GM23248 (cell line): ENCODE data around the gene RAB8A. TPM values are rescaled to one million over a fixed set of nuclear protein-coding genes. Genes with fewer than 3 reads are reported as not detected.
"Not testable (repeated sequence)": the region's sequence is repeated elsewhere in the genome, so short reads cannot be mapped to it uniquely, and the experiment has no call there.

Experiments
- DNase-seq: peaks from one replicate; pipeline ENCODE4 v3.0.0-alpha.2; 2015
- H2AFZ ChIP-seq: fragments of 200-600 bp; sonication (generic); 2 replicates; pipeline ENCODE4 v1.6.1; 2016; ENCODE audit warnings: antibody characterized with exemption
- H3F3A ChIP-seq: fragments of 200-600 bp; sonication (generic); 2 replicates; pipeline ENCODE4 v1.6.1; 2016; ENCODE audit warnings: mild to moderate bottlenecking, antibody characterized with exemption, mixed run types; ENCODE audit not compliant: insufficient read depth
- H3K27ac ChIP-seq: fragments of 200-600 bp; sonication (generic); 2 replicates; pipeline ENCODE4 v1.5.1; 2016; ENCODE audit warnings: mild to moderate bottlenecking
- H3K27me3 ChIP-seq: fragments of 200-600 bp; sonication (generic); replicated peaks from 2 replicates; pipeline ENCODE4 v1.6.1; 2016; ENCODE audit warnings: mild to moderate bottlenecking; ENCODE audit not compliant: insufficient read depth
- H3K36me3 ChIP-seq: fragments of 200-600 bp; sonication (generic); 2 replicates; pipeline ENCODE4 v1.6.1; 2016; ENCODE audit warnings: low read depth, mild to moderate bottlenecking
- H3K4me1 ChIP-seq: fragments of 200-600 bp; sonication (generic); 2 replicates; pipeline ENCODE4 v1.6.1; 2016; ENCODE audit warnings: mild to moderate bottlenecking; ENCODE audit not compliant: insufficient read depth
- H3K4me2 ChIP-seq: fragments of 200-600 bp; sonication (generic); one replicate; pipeline ENCODE4 v1.6.1; 2016; ENCODE audit warnings: mild to moderate bottlenecking; ENCODE audit not compliant: unreplicated experiment
- H3K4me3 ChIP-seq: fragments of 200-600 bp; sonication (generic); 2 replicates; pipeline ENCODE4 v1.5.1; 2016; ENCODE audit warnings: mild to moderate bottlenecking
- H3K79me2 ChIP-seq: fragments of 200-600 bp; sonication (generic); 2 replicates; pipeline ENCODE4 v1.6.1; 2016; ENCODE audit warnings: mild to moderate bottlenecking; ENCODE audit not compliant: insufficient read depth
- H3K9ac ChIP-seq: fragments of 200-600 bp; sonication (generic); 2 replicates; pipeline ENCODE4 v1.6.1; 2016; ENCODE audit warnings: mild to moderate bottlenecking
- H3K9me2 ChIP-seq: fragments of 200-600 bp; sonication (generic); 2 replicates; pipeline ENCODE4 v1.6.1; 2016; ENCODE audit warnings: mixed run types, mild to moderate bottlenecking, moderate library complexity; ENCODE audit not compliant: insufficient read depth
- H3K9me3 ChIP-seq: fragments of 200-600 bp; sonication (generic); one replicate; pipeline ENCODE4 v1.6.1; 2017; ENCODE audit warnings: low read depth
- H4K20me1 ChIP-seq: fragments of 200-600 bp; sonication (generic); 2 replicates; pipeline ENCODE4 v1.6.0; 2016; ENCODE audit not compliant: insufficient read depth
- EZH2 ChIP-seq: fragments of 200-600 bp; sonication (generic); IDR thresholded peaks from 2 replicates; pipeline ENCODE4 v1.6.1; 2018; ENCODE audit warnings: antibody characterized with exemption, mild to moderate bottlenecking; ENCODE audit not compliant: insufficient read depth, poor library complexity, severe bottlenecking
- EZH2phosphoT487 ChIP-seq: fragments of 200-600 bp; sonication (generic); IDR thresholded peaks from 2 replicates; pipeline ENCODE4 v1.6.1; 2018; ENCODE audit warnings: antibody characterized with exemption, moderate library complexity, mild to moderate bottlenecking, low read depth; ENCODE audit not compliant: insufficient read depth
- WGBS, 2 experiments: methylation state at CpG; one replicate each; pipeline ENCODE4 v1.1.6; 2015 to 2017; ENCODE audit warnings: low lambda C conversion rate in 2 of 2, low coverage in 1 of 2; ENCODE audit errors: missing lambda C conversion rate in 2 of 2; 5-methylcytosine and 5-hydroxymethylcytosine counted together
- in situ Hi-C: fragments of 300-500 bp; cut with MboI; formaldehyde crosslinking; loops from 2 replicates; pipeline ENCODE4 v1.15.0; 2020
- polyA plus RNA-seq: library from polyadenylated mRNA; unstranded; fragments of >200 nt; fragmentation: Nextera tagmentation; extraction: Ambion mirVana; gene quantifications from 2 replicates; pipeline ENCODE4 v1.2.1, GENCODE V29; 2016
- total RNA-seq: library from RNA; depleted of rRNA; stranded (reverse); fragments of >200 nt; shearing (Covaris generic); gene quantifications from 2 replicates; pipeline ENCODE4 v1.2.3, GENCODE V29; 2014

The RAB8A gene
- total and polyA plus RNA-seq, 2 experiments from 2014 or later, result 42.6 to 112 TPM

GRCh38 chr19:16098821-16099220 lies 12.9 kb upstream of the RAB8A start:
- 88 to 91% methylated on average over 6 of the region's 6 CpGs for WGBS, 2 experiments
- TF ChIP-seq EZH2phosphoT487 (no peak), EZH2 (no peak)
- H3K4me3 ChIP-seq, result no peak overlapping the region
- H3K9ac ChIP-seq, result no peak overlapping the region
- peaks cover 8% of the 10 kb centered on the region; the same call in 1 of the 2 replicates for H4K20me1 ChIP-seq
- DNase-seq, result no peak
- peaks cover 47% of the 10 kb centered on the region for H3K79me2 ChIP-seq
- no peak overlapping the region for H3K4me2 ChIP-seq
- H3K27ac ChIP-seq, result 0 out of 2 replicates have a peak overlapping the region, but pooled peaks have one; percentile 24
- H3K27me3 ChIP-seq, result no peaks in the 10 kb centered on the region
- H3K36me3 ChIP-seq, result peaks cover 97% of the 10 kb centered on the region
- H3F3A ChIP-seq, result peaks cover 95% of the 10 kb centered on the region
- 0 out of 2 replicates have a peak, but pooled peaks cover 5% of the 10 kb centered on the region for H3K4me1 ChIP-seq
- H3K9me3 ChIP-seq, result no peaks in the 10 kb centered on the region
- in situ Hi-C loops, result no loop called here
- H2AFZ ChIP-seq, result no peak overlapping the region
- H3K9me2 ChIP-seq, result no peaks in the 10 kb centered on the region

- peak overlapping the region; percentile 24 for H3K27ac ChIP-seq
- peaks cover 93% of the 10 kb centered on the region for H3F3A ChIP-seq
- H3K36me3 ChIP-seq, result peaks cover 91% of the 10 kb centered on the region
- H3K4me2 ChIP-seq, H3K4me1 ChIP-seq, H3K9me2 ChIP-seq, DNase-seq, H3K4me3 ChIP-seq, H3K9me3 ChIP-seq, in situ Hi-C loops, H4K20me1 ChIP-seq, H3K27me3 ChIP-seq, H2AFZ ChIP-seq, H3K9ac ChIP-seq: not testable (repeated sequence)
- peaks cover 42% of the 10 kb centered on the region for H3K79me2 ChIP-seq
- WGBS, 2 experiments, result 68 to 74% methylated on average over 7 to 8 of the region's 8 CpGs
Measured at GRCh38 chr19:16099314-16099965, 12.2 kb upstream of the RAB8A start.

GRCh38 chr19:16100524-16100923 lies 11.2 kb upstream of the RAB8A start:
- in situ Hi-C loops, result no loop called here
- H3K9me3 ChIP-seq, result no peaks in the 10 kb centered on the region
- no peaks in the 10 kb centered on the region for H3K27me3 ChIP-seq
- no peak for DNase-seq
- peaks cover 31% of the 10 kb centered on the region for H3K79me2 ChIP-seq
- no peak overlapping the region for H3K4me2 ChIP-seq
- no peak overlapping the region for H2AFZ ChIP-seq
- 97 to 100% methylated on average over 4 of the region's 4 CpGs for WGBS, 2 experiments
- peaks cover 8% of the 10 kb centered on the region; the same call in 1 of the 2 replicates for H4K20me1 ChIP-seq
- TF ChIP-seq EZH2, result no peak
- no peak for TF ChIP-seq EZH2phosphoT487
- peaks cover 80% of the 10 kb centered on the region for H3K36me3 ChIP-seq
- no peaks in the 10 kb centered on the region for H3K9me2 ChIP-seq
- H3F3A ChIP-seq, result peaks cover 93% of the 10 kb centered on the region
- no peak overlapping the region for H3K4me3 ChIP-seq
- no peak overlapping the region for H3K9ac ChIP-seq
- no peak overlapping the region for H3K27ac ChIP-seq
- no peaks in the 10 kb centered on the region for H3K4me1 ChIP-seq

- Histone ChIP-seq H3F3A (peaks cover 74% of the 10 kb centered on the region), H3K4me2 (no peak overlapping the region), H3K9me2 (no peaks in the 10 kb centered on the region), H3K36me3 (peaks cover 40% of the 10 kb centered on the region), H2AFZ (no peak overlapping the region), H3K9ac (no peak overlapping the region), H3K27ac (peak overlapping the region; percentile 38), H3K4me1 (no peaks in the 10 kb centered on the region), H3K79me2 (peaks cover 5% of the 10 kb centered on the region; the same call in 1 of the 2 replicates), H4K20me1 (no peaks in the 10 kb centered on the region), H3K4me3 (no peak overlapping the region), H3K9me3 (no peaks in the 10 kb centered on the region), H3K27me3 (no peaks in the 10 kb centered on the region)
- in situ Hi-C loops, result no loop called here
- TF ChIP-seq EZH2phosphoT487 (no peak), EZH2 (no peak)
- WGBS, 2 experiments, result 97% methylated on average over 6 of the region's 6 CpGs
- no peak for DNase-seq
Measured at GRCh38 chr19:16104722-16105121, 7.0 kb upstream of the RAB8A start.

GRCh38 chr19:16106121-16106520 lies 5.6 kb upstream of the RAB8A start:
- peak; percentile 78 for DNase-seq
- Histone ChIP-seq H3F3A (peaks cover 60% of the 10 kb centered on the region), H3K36me3 (peaks cover 26% of the 10 kb centered on the region), H3K79me2 (no peaks in the 10 kb centered on the region), H4K20me1 (no peaks in the 10 kb centered on the region), H3K9ac (no peak overlapping the region), H2AFZ (no peak overlapping the region), H3K4me3 (no peak overlapping the region), H3K9me2 (no peaks in the 10 kb centered on the region), H3K27ac (peak overlapping the region; percentile 38), H3K9me3 (no peaks in the 10 kb centered on the region), H3K27me3 (no peaks in the 10 kb centered on the region), H3K4me2 (no peak overlapping the region), H3K4me1 (no peaks in the 10 kb centered on the region)
- in situ Hi-C loops, result no loop called here
- 1 to 6% methylated on average over 3 of the region's 3 CpGs for WGBS, 2 experiments
- no peak for TF ChIP-seq EZH2
